Natural killer cell (primary cell): ENCODE measurements around the gene TTC9B. TPM values are rescaled to one million over a fixed set of nuclear protein-coding genes. Genes with fewer than 3 reads are reported as not detected.

Experiments used
- ATAC-seq, 3 donors: fragments of 150-1000 bp in 2 of 3; fragments of 200-7000 bp in 1 of 3; cut with Tn5 transposase; 1 replicate in 1 of 3; 2 replicates in 2 of 3; pipeline ENCODE4 v1.10.0; 2021; ENCODE audit warnings: mild to moderate bottlenecking in 2 of 3, moderate library complexity in 2 of 3
- DNase-seq, 2 donors: peaks; one replicate each; pipeline versions ENCODE4 v3.0.0 to v3.0.0-alpha.2; 2013 to 2021; ENCODE audit warnings: mixed read lengths in 1 of 2
- H3K27ac ChIP-seq: one replicate; pipeline ENCODE4 v1.5.1; 2013; ENCODE audit warnings: mild to moderate bottlenecking, low read length
- H3K27me3 ChIP-seq: one replicate; pipeline ENCODE4 v1.6.1; 2013; ENCODE audit warnings: low read length; ENCODE audit not compliant: control insufficient read depth, insufficient read depth
- H3K36me3 ChIP-seq: one replicate; pipeline ENCODE4 v1.6.1; 2013; ENCODE audit warnings: low read length; ENCODE audit not compliant: control insufficient read depth, insufficient read depth
- H3K4me1 ChIP-seq: one replicate; pipeline ENCODE4 v1.6.1; 2013; ENCODE audit warnings: low read length; ENCODE audit not compliant: control insufficient read depth, insufficient read depth
- H3K4me3 ChIP-seq: one replicate; pipeline ENCODE4 v1.5.1; 2013; ENCODE audit warnings: low read length
- H3K9me3 ChIP-seq: one replicate; pipeline ENCODE4 v1.6.1; 2013; ENCODE audit warnings: low read length; ENCODE audit not compliant: control insufficient read depth, insufficient read depth
- H3K27ac Mint-ChIP-seq, 2 donors: one replicate each; pipeline ENCODE4 v1.8.0; 2022; ENCODE audit warnings: mild to moderate bottlenecking in 2 of 2, mixed read lengths in 2 of 2, moderate library complexity in 1 of 2
- H3K27me3 Mint-ChIP-seq, 2 donors: one replicate each; pipeline ENCODE4 v1.8.0; 2022; ENCODE audit warnings: low read depth in 2 of 2, mixed read lengths in 2 of 2
- H3K36me3 Mint-ChIP-seq: one replicate; pipeline ENCODE4 v1.8.0; 2022; ENCODE audit warnings: mixed read lengths
- H3K4me1 Mint-ChIP-seq, 2 donors: one replicate each; pipeline ENCODE4 v1.8.0; 2022; ENCODE audit warnings: mixed read lengths in 2 of 2
- H3K4me3 Mint-ChIP-seq: one replicate; pipeline ENCODE4 v1.8.0; 2022; ENCODE audit warnings: mild to moderate bottlenecking, moderate library complexity, mixed read lengths
- H3K9me3 Mint-ChIP-seq, 2 donors: one replicate each; pipeline ENCODE4 v1.8.0; 2022; ENCODE audit warnings: mixed read lengths in 2 of 2
- WGBS: methylation state at CpG from one replicate; pipeline ENCODE4 v1.1.7; 2013; ENCODE audit warnings: missing lambda C conversion rate; ENCODE audit not compliant: insufficient coverage; 5-methylcytosine and 5-hydroxymethylcytosine counted together
- intact Hi-C: fragments of 100-400 bp; cut with micrococcal nuclease; formaldehyde crosslinking; loops from one replicate; pipeline ENCODE4 v1.14.2; 2022
- total RNA-seq, 4 donors: library from RNA; stranded (reverse); fragments of 120-200 nt in 1 of 4; gene quantifications; one replicate each; pipeline versions ENCODE4 v1.2.3 to v1.2.4, GENCODE V29; 2013 to 2022
- TF ChIP-seq, protein P1 (sequence below): fragments of 200-600 bp; IDR thresholded peaks from one replicate; pipeline ENCODE4 v1.8.0; 2022; ENCODE audit warnings: antibody characterized with exemption

The TTC9B gene
- total RNA-seq, 3 donors from 2014 or later (not counting 1 experiment from before 2014, with no cell fraction given): not detected

DNA sequence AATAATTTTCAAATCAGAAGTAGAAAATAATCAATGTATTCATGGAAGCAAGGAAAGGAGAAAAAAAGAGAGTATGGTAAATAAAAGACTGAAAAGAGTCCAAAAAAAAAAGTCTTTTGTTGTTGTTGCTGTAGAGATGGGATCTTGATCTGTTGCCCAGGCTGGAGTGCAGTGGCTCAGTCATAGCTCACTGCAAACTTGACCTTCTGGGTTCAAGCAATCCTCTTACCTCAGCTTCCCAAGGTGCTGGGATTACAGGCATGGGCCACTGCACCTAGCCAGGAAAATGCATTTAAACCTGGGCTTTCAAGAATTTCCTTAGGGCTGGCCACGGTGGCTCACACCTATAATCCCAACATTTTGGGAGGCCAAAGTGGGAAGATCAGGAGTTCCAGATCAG, 33.9 kb downstream of the TTC9B start:
- WGBS: 64% methylated on average over 1 of the region's 1 CpG
- Mint-ChIP-seq H3K27ac (no peak overlapping the region), H3K9me3 (no peaks in the 10 kb centered on the region), H3K4me1 (no peaks in the 10 kb centered on the region), H3K4me3 (no peak overlapping the region), H3K27me3 (peaks cover 9 to 11% of the 10 kb centered on the region in 2 donors), H3K36me3 (no peaks in the 10 kb centered on the region)
- Histone ChIP-seq H3K4me1 (no peaks in the 10 kb centered on the region), H3K27ac (no peak overlapping the region), H3K27me3 (no peaks in the 10 kb centered on the region), H3K36me3 (no peaks in the 10 kb centered on the region), H3K9me3 (no peaks in the 10 kb centered on the region), H3K4me3 (no peak overlapping the region)
- no peak for DNase-seq
- TF ChIP-seq, protein P1, sequence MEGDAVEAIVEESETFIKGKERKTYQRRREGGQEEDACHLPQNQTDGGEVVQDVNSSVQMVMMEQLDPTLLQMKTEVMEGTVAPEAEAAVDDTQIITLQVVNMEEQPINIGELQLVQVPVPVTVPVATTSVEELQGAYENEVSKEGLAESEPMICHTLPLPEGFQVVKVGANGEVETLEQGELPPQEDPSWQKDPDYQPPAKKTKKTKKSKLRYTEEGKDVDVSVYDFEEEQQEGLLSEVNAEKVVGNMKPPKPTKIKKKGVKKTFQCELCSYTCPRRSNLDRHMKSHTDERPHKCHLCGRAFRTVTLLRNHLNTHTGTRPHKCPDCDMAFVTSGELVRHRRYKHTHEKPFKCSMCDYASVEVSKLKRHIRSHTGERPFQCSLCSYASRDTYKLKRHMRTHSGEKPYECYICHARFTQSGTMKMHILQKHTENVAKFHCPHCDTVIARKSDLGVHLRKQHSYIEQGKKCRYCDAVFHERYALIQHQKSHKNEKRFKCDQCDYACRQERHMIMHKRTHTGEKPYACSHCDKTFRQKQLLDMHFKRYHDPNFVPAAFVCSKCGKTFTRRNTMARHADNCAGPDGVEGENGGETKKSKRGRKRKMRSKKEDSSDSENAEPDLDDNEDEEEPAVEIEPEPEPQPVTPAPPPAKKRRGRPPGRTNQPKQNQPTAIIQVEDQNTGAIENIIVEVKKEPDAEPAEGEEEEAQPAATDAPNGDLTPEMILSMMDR: no peak
- intact Hi-C loops: no loop called here
- ATAC-seq: no peak

DNA sequence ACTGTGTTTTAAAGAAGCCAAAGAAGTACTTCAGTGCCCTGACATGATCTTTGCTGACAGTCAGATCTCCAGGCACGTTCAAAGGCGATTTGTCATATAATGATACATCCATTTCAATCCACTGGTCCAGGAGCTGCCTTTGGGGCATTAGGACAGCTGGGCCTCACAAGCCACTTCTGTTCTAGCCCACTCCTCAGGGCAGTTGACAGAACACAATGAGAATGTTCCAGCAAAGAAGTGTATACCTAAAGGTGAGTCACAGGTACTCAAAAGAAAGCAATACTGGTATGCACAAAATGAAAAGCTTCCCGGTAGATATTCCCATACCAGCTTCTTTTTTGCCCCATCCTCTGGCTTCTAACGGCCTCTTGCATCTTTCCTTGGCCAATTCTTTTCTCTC, 39.4 kb downstream of the TTC9B start:
- no peaks in the 10 kb centered on the region for H3K4me1 Mint-ChIP-seq
- intact Hi-C loops: no loop called here
- Histone ChIP-seq H3K9me3 (no peaks in the 10 kb centered on the region), H3K4me3 (no peak overlapping the region), H3K4me1 (no peaks in the 10 kb centered on the region), H3K36me3 (no peaks in the 10 kb centered on the region), H3K27me3 (no peaks in the 10 kb centered on the region), H3K27ac (no peak overlapping the region)
- peaks cover 9 to 12% of the 10 kb centered on the region in 2 donors for H3K27me3 Mint-ChIP-seq
- no peaks in the 10 kb centered on the region for H3K36me3 Mint-ChIP-seq
- H3K9me3 Mint-ChIP-seq: no peaks in the 10 kb centered on the region
- DNase-seq (no peak), ATAC-seq (no peak)
- 89% methylated on average over 4 of the region's 4 CpGs for WGBS
- no peak overlapping the region for H3K4me3 Mint-ChIP-seq
- H3K27ac Mint-ChIP-seq: no peak overlapping the region
- TF ChIP-seq, protein P1: no peak

DNA sequence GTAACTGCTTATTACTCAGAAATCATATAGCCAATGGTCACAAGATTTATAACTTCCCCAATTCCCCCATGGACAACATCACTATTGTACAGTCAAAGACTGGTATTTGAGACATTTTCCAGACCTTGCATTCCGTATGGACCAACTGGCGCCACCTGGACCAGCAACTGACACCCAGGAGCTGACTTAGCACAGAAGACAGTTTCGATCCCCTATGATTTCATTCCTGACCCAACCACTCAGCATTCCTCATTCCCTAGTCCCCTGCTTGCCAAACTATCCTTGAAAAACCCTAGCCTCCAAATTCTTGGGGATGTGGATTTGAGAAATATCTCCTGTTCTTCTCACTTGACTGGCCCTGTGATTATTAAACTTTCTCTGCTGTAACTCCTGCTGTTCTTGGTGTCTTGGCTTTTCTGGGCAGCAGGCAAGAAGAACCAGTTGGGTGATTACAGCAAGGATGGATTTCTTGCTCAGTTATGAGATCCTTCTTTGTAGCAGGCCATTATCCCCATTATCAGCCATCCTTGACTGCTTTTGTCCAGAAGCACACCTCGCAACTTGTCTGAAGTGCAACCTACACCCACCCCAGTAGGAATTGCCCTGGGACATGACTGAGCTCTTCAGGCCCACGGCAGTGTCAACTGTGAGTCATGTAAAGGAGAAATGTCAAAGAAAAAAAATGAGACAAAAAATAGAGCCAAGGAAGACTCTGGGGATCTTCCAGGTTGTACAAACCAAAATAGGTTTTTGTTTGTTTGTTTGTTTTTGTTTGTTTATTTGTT, 40.7 kb downstream of the TTC9B start:
- Mint-ChIP-seq H3K4me3 (no peak overlapping the region), H3K9me3 (no peaks in the 10 kb centered on the region), H3K36me3 (no peaks in the 10 kb centered on the region), H3K27me3 (peaks cover 9 to 12% of the 10 kb centered on the region in 2 donors), H3K27ac (no peak overlapping the region), H3K4me1 (no peaks in the 10 kb centered on the region)
- TF ChIP-seq, protein P1: no peak
- Histone ChIP-seq H3K27me3 (no peaks in the 10 kb centered on the region), H3K27ac (no peak overlapping the region), H3K36me3 (no peaks in the 10 kb centered on the region), H3K4me1 (no peaks in the 10 kb centered on the region), H3K9me3 (no peaks in the 10 kb centered on the region), H3K4me3 (no peak overlapping the region)
- no peak for ATAC-seq
- DNase-seq: no peak
- intact Hi-C loops: no loop called here
- 89% methylated on average over 5 of the region's 5 CpGs for WGBS

DNA sequence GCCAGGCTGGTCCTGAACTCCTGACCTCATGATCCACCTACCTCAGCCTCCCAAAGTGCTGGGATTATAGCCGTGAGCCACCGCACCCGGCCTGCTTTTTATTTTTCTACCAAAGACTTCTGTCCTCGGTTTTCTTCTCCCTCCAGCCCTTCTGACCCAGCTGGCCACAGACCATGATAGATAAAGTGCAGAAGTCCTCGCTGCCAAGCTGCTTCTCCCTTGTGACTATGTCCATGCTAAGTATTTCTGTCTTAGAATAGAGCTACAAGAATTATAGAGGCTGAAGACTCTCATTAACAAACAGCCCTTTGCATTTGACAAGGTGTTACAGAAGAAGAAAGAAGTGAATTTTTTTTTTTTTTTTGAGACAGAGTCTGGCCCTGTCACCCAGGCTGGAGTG, 42.4 kb downstream of the TTC9B start:
- Histone ChIP-seq H3K4me3 (no peak overlapping the region), H3K9me3 (no peaks in the 10 kb centered on the region), H3K27ac (no peak overlapping the region), H3K36me3 (no peaks in the 10 kb centered on the region), H3K4me1 (no peaks in the 10 kb centered on the region), H3K27me3 (no peaks in the 10 kb centered on the region)
- H3K4me1 Mint-ChIP-seq: no peaks in the 10 kb centered on the region
- intact Hi-C loops: no loop called here
- no peaks in the 10 kb centered on the region for H3K36me3 Mint-ChIP-seq
- no peak overlapping the region for H3K27ac Mint-ChIP-seq
- H3K27me3 Mint-ChIP-seq: peaks cover 7 to 12% of the 10 kb centered on the region in 2 donors
- no peak overlapping the region for H3K4me3 Mint-ChIP-seq
- DNase-seq (no peak), ATAC-seq (no peak)
- 74% methylated on average over 4 of the region's 5 CpGs for WGBS
- TF ChIP-seq, protein P1: no peak
- no peaks in the 10 kb centered on the region for H3K9me3 Mint-ChIP-seq
